MM.1S (cell line): ENCODE results near the gene RAI1.
"Not testable (repeated sequence)": the region's sequence is repeated elsewhere in the genome, so short reads cannot be mapped to it uniquely, and the experiment has no call there.

Experiments
- DNase-seq: peaks from one replicate; pipeline ENCODE4 v3.0.0-alpha.2; 2015
- H2AFZ ChIP-seq: fragments of 300-600 bp; sonication (generic); 2 replicates; pipeline ENCODE4 v1.6.0; 2016; ENCODE audit warnings: antibody characterized with exemption, low read length
- H3F3A ChIP-seq: fragments of 300-600 bp; sonication (generic); 2 replicates; pipeline ENCODE4 v1.6.1; 2016; ENCODE audit warnings: mild to moderate bottlenecking, antibody characterized with exemption, low read length, moderate library complexity, mixed read lengths; ENCODE audit not compliant: insufficient read depth
- H3K27ac ChIP-seq: fragments of 300-600 bp; sonication (generic); 2 replicates; pipeline ENCODE4 v1.5.1; 2016; ENCODE audit warnings: mild to moderate bottlenecking, low read length
- H3K27me3 ChIP-seq: fragments of 300-600 bp; sonication (generic); replicated peaks from 2 replicates; pipeline ENCODE4 v1.6.0; 2016; ENCODE audit warnings: low read length; ENCODE audit not compliant: insufficient read depth
- H3K36me3 ChIP-seq: fragments of 300-600 bp; sonication (generic); replicated peaks from 2 replicates; pipeline ENCODE4 v1.6.1; 2016; ENCODE audit warnings: mild to moderate bottlenecking, low read length, mixed read lengths; ENCODE audit not compliant: insufficient read depth
- H3K4me1 ChIP-seq: fragments of 300-600 bp; sonication (generic); 2 replicates; pipeline ENCODE4 v1.6.1; 2016; ENCODE audit warnings: low read length, mixed read lengths
- H3K4me2 ChIP-seq: fragments of 300-600 bp; sonication (generic); 2 replicates; pipeline ENCODE4 v1.6.0; 2016; ENCODE audit warnings: low read depth, low read length
- H3K4me3 ChIP-seq: fragments of 300-600 bp; sonication (generic); 2 replicates; pipeline ENCODE4 v1.5.1; 2016; ENCODE audit warnings: low read length, mixed read lengths
- H3K79me2 ChIP-seq: fragments of 300-600 bp; sonication (generic); 2 replicates; pipeline ENCODE4 v1.6.1; 2016; ENCODE audit warnings: mixed run types, low read length, mixed read lengths
- H3K9ac ChIP-seq: fragments of 300-600 bp; sonication (generic); 2 replicates; pipeline ENCODE4 v1.6.1; 2016; ENCODE audit warnings: low read length, mixed read lengths
- H3K9me2 ChIP-seq: fragments of 300-600 bp; sonication (generic); replicated peaks from 2 replicates; pipeline ENCODE4 v1.6.1; 2016; ENCODE audit warnings: mild to moderate bottlenecking, low read length, mixed read lengths; ENCODE audit not compliant: insufficient read depth
- H3K9me3 ChIP-seq: fragments of 300-600 bp; sonication (generic); replicated peaks from 2 replicates; pipeline ENCODE4 v1.6.1; 2016; ENCODE audit warnings: mild to moderate bottlenecking, low read length, mixed read lengths; ENCODE audit not compliant: insufficient read depth
- H4K20me1 ChIP-seq: fragments of 300-600 bp; sonication (generic); 2 replicates; pipeline ENCODE4 v1.6.1; 2016; ENCODE audit warnings: mild to moderate bottlenecking, low read length, moderate library complexity, mixed read lengths; ENCODE audit not compliant: insufficient read depth
- EZH2 ChIP-seq: fragments of 300-600 bp; sonication (generic); optimal IDR thresholded peaks from 2 replicates; pipeline ENCODE3; 2017; ENCODE audit warnings: low read depth, mild to moderate bottlenecking, antibody characterized with exemption, low read length, mixed read lengths
- EZH2phosphoT487 ChIP-seq: fragments of 300-600 bp; sonication (generic); IDR thresholded peaks from 2 replicates; pipeline ENCODE4 v1.6.1; 2018; ENCODE audit warnings: antibody characterized with exemption, low read length
- TF ChIP-seq, protein P1 (sequence below): fragments of 300-600 bp; sonication (generic); IDR thresholded peaks from 2 replicates; pipeline ENCODE4 v1.5.1; 2016; ENCODE audit warnings: antibody characterized with exemption, low read length, mixed read lengths

The RAI1 gene, protein sequence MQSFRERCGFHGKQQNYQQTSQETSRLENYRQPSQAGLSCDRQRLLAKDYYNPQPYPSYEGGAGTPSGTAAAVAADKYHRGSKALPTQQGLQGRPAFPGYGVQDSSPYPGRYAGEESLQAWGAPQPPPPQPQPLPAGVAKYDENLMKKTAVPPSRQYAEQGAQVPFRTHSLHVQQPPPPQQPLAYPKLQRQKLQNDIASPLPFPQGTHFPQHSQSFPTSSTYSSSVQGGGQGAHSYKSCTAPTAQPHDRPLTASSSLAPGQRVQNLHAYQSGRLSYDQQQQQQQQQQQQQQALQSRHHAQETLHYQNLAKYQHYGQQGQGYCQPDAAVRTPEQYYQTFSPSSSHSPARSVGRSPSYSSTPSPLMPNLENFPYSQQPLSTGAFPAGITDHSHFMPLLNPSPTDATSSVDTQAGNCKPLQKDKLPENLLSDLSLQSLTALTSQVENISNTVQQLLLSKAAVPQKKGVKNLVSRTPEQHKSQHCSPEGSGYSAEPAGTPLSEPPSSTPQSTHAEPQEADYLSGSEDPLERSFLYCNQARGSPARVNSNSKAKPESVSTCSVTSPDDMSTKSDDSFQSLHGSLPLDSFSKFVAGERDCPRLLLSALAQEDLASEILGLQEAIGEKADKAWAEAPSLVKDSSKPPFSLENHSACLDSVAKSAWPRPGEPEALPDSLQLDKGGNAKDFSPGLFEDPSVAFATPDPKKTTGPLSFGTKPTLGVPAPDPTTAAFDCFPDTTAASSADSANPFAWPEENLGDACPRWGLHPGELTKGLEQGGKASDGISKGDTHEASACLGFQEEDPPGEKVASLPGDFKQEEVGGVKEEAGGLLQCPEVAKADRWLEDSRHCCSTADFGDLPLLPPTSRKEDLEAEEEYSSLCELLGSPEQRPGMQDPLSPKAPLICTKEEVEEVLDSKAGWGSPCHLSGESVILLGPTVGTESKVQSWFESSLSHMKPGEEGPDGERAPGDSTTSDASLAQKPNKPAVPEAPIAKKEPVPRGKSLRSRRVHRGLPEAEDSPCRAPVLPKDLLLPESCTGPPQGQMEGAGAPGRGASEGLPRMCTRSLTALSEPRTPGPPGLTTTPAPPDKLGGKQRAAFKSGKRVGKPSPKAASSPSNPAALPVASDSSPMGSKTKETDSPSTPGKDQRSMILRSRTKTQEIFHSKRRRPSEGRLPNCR (N-terminal part only)

DNA sequence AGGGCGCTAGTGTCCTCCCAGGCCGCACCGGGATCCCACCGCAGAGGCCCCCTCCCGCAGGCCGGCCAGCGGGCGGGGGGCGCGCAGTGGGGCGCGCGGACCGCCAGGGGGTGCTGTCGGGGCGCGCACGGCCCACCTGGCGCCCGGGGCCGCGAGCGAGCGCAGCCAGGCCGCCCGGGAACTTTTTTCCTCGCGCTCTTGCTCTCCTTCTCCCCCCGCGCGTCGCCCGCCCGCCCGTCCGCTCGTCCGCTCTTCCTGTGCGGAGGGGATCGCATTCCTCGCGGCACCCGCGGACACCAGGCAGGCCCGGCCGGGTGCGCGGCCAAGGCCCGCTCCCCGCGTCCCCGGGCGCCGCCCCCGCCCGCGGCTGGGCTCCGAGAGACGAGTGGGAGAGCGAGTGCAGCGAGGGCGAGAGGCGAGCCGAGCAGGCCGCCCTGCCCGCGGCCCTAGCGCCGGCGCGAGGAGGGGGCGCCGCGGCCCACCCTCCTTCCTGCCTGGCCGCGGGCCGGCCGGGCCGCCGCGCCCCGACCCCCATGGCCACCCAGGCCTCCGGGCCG, at the start of gene RAI1:
Gene RAI1, plus strand, starts transcription at position 272 of the 557 bp plus-strand sequence. CDS start 111,491 bp downstream, outside the sequence.
- Histone ChIP-seq H3K9ac (peak within 1 kb of the TSS; percentile 94), H3K9me3 (no peaks in the 10 kb centered on the region), H3K27ac (peak within 1 kb of the TSS; percentile 88; the same call in 1 of the 2 replicates), H3K9me2 (no peaks in the 10 kb centered on the region), H3K79me2 (peaks cover 45% of the 10 kb centered on the region), H2AFZ (peak within 1 kb of the TSS; percentile 81), H3K36me3 (no peaks in the 10 kb centered on the region), H3F3A (peaks cover 5% of the 10 kb centered on the region), H3K4me1 (peaks cover 20% of the 10 kb centered on the region), H4K20me1 (no peaks in the 10 kb centered on the region), H3K4me3 (peak within 1 kb of the TSS; percentile 77), H3K27me3 (no peaks in the 10 kb centered on the region), H3K4me2 (peak within 1 kb of the TSS; percentile 87)
- no peak for TF ChIP-seq EZH2phosphoT487
- TF ChIP-seq, protein P1, sequence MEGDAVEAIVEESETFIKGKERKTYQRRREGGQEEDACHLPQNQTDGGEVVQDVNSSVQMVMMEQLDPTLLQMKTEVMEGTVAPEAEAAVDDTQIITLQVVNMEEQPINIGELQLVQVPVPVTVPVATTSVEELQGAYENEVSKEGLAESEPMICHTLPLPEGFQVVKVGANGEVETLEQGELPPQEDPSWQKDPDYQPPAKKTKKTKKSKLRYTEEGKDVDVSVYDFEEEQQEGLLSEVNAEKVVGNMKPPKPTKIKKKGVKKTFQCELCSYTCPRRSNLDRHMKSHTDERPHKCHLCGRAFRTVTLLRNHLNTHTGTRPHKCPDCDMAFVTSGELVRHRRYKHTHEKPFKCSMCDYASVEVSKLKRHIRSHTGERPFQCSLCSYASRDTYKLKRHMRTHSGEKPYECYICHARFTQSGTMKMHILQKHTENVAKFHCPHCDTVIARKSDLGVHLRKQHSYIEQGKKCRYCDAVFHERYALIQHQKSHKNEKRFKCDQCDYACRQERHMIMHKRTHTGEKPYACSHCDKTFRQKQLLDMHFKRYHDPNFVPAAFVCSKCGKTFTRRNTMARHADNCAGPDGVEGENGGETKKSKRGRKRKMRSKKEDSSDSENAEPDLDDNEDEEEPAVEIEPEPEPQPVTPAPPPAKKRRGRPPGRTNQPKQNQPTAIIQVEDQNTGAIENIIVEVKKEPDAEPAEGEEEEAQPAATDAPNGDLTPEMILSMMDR: peak; percentile 43
- DNase-seq: peak; percentile 82

DNA sequence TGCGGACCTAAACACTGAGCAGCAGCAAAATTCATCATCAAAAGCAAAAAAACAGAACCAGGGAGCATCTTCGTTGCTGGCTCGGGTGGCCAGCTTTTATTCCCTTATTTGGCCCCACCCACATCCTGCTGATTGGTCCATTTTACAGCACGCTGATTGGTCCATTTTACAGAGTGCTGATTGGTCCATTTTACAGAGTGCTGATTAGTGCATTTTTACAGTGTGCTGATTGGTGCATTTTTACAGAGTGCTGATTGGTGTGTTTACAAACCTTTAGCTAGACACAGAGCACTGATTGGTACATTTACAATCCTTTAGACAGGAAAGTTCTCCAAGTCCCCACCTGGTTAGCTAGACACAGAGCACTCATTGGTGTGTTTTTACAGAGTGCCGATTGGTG, 48.6 kb upstream of the RAI1 start:
- H3K9me3 ChIP-seq, H3K9ac ChIP-seq, H3K4me1 ChIP-seq, H3K4me2 ChIP-seq, H3K27me3 ChIP-seq, DNase-seq, H2AFZ ChIP-seq, H3K79me2 ChIP-seq, H3K36me3 ChIP-seq, H3K4me3 ChIP-seq, H4K20me1 ChIP-seq, H3F3A ChIP-seq, H3K27ac ChIP-seq, H3K9me2 ChIP-seq: not testable (repeated sequence)

DNA sequence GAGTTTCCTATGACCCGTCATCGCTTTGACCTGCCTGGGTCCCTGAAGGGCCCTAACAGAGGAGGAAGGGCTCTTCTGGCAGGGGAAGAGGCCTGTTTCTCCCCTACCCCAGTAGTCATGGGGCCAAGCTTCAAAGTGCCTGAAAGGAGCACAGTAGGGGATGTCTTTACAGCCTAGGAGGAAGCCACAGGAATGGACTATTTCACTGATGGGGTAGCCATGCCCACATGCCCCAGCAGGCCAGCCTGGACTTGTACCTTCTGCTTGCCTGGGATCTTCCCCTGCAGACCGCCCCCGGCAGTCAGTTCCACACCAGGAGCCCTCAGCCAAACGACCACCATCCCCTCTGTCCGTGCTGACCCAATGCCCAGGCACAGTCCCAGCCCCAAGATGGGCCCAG, 47.9 kb upstream of the RAI1 start:
- H3K4me3 ChIP-seq: no peak overlapping the region
- H3K4me2 ChIP-seq: no peak overlapping the region
- no peaks in the 10 kb centered on the region for H3K4me1 ChIP-seq
- H3K9ac ChIP-seq: no peak overlapping the region
- H3K79me2 ChIP-seq: no peaks in the 10 kb centered on the region
- H3K9me2 ChIP-seq: no peaks in the 10 kb centered on the region
- H2AFZ ChIP-seq: no peak overlapping the region
- no peaks in the 10 kb centered on the region for H3K36me3 ChIP-seq
- no peak overlapping the region for H3K27ac ChIP-seq
- DNase-seq: no peak
- H4K20me1 ChIP-seq: no peaks in the 10 kb centered on the region
- H3F3A ChIP-seq: no peaks in the 10 kb centered on the region
- TF ChIP-seq, protein P1: no peak
- TF ChIP-seq EZH2 (no peak), EZH2phosphoT487 (no peak)
- H3K9me3 ChIP-seq: no peaks in the 10 kb centered on the region
- H3K27me3 ChIP-seq: no peaks in the 10 kb centered on the region
